ENCODE measurements around the gene ASB12. TPM values are rescaled to one million over a fixed set of nuclear protein-coding genes. Genes with fewer than 3 reads are reported as not detected.

The ASB12 gene
- total and polyA plus RNA-seq, 9 donors = 0.24 to 1.2 (median 0.60) TPM

- Histone ChIP-seq H3K27ac (no peak overlapping the region), H3K36me3 (no peaks in the 10 kb centered on the region), H3K27me3 (no peaks in the 10 kb centered on the region), H3K9me3 (no peaks in the 10 kb centered on the region), H3K4me1 (ENCODE audit: insufficient read depth) (peaks cover 6% of the 10 kb centered on the region), H3K4me3 (no peak overlapping the region)
- intact Hi-C loops (cut with DNase I) = no loop called here
- 27 to 54% (median 50%) methylated on average over 1 of the region's 1 CpG for WGBS, 3 donors
- no peak for TF ChIP-seq EP300 (IDR thresholded peaks at IDR 0.05)
- no peak for TF ChIP-seq CTCF (IDR thresholded peaks at IDR 0.05)
- no peak for TF ChIP-seq POLR2A (IDR thresholded peaks at IDR 0.05)
- no peak for DNase-seq
Observed at GRCh38 chrX:64195862-64196261, 34.5 kb downstream of the ASB12 start.

GRCh38 chrX:64192673-64193072 lies 37.7 kb downstream of the ASB12 start:
- Histone ChIP-seq H3K36me3 (no peaks in the 10 kb centered on the region), H3K4me3 (no peak overlapping the region), H3K27ac (no peak overlapping the region), H3K27me3 (no peaks in the 10 kb centered on the region), H3K4me1 (ENCODE audit: insufficient read depth) (no peaks in the 10 kb centered on the region), H3K9me3 (no peaks in the 10 kb centered on the region)
- no peak for DNase-seq
- 74 to 78% (median 75%) methylated on average over 5 of the region's 5 CpGs for WGBS, 3 donors
- intact Hi-C loops (cut with DNase I) = no loop called here
- TF ChIP-seq EP300 (IDR thresholded peaks at IDR 0.05) = no peak
- no peak for TF ChIP-seq POLR2A (IDR thresholded peaks at IDR 0.05)

- DNase-seq = no peak
- WGBS, 3 donors = 70 to 87% (median 86%) methylated on average over 3 of the region's 3 CpGs
- no peaks in the 10 kb centered on the region for H3K36me3 ChIP-seq
- TF ChIP-seq EP300 (IDR thresholded peaks at IDR 0.05) = no peak
- TF ChIP-seq POLR2A (IDR thresholded peaks at IDR 0.05) = no peak
- no peak for TF ChIP-seq CTCF (IDR thresholded peaks at IDR 0.05)
- no peaks in the 10 kb centered on the region for H3K4me1 ChIP-seq (ENCODE audit: insufficient read depth)
- no peak overlapping the region for H3K4me3 ChIP-seq
- no peak overlapping the region for H3K27ac ChIP-seq
- H3K9me3 ChIP-seq = no peaks in the 10 kb centered on the region
- H3K27me3 ChIP-seq = no peaks in the 10 kb centered on the region
- intact Hi-C loops (cut with DNase I) = no loop called here
Observed at GRCh38 chrX:64192040-64192439, 38.4 kb downstream of the ASB12 start.

GRCh38 chrX:64191281-64192010 lies 39.0 kb downstream of the ASB12 start:
- intact Hi-C loops (cut with DNase I) = no loop called here
- TF ChIP-seq EP300 (IDR thresholded peaks at IDR 0.05) (no peak), POLR2A (IDR thresholded peaks at IDR 0.05) (no peak), CTCF (IDR thresholded peaks at IDR 0.05) (no peak)

GRCh38 chrX:64190136-64190740 lies 40.2 kb downstream of the ASB12 start:
- 71 to 78% (median 74%) methylated on average over 10 of the region's 10 CpGs for WGBS, 3 donors
- intact Hi-C loops (cut with DNase I) = no loop called here
- Histone ChIP-seq H3K9me3 (no peaks in the 10 kb centered on the region), H3K27me3 (no peaks in the 10 kb centered on the region), H3K27ac (no peak overlapping the region), H3K36me3 (no peaks in the 10 kb centered on the region), H3K4me3 (no peak overlapping the region), H3K4me1 (ENCODE audit: insufficient read depth) (no peaks in the 10 kb centered on the region)
- no peak for TF ChIP-seq CTCF (IDR thresholded peaks at IDR 0.05)
- TF ChIP-seq EP300 (IDR thresholded peaks at IDR 0.05) = no peak
- TF ChIP-seq POLR2A (IDR thresholded peaks at IDR 0.05) = no peak
- DNase-seq = no peak

More at GRCh38 chrX:64191281-64192010, 39.0 kb downstream of the ASB12 start:
- Histone ChIP-seq H3K36me3 (no peaks in the 10 kb centered on the region), H3K9me3 (no peaks in the 10 kb centered on the region), H3K27ac (no peak overlapping the region), H3K4me1 (ENCODE audit: insufficient read depth) (no peaks in the 10 kb centered on the region), H3K27me3 (no peaks in the 10 kb centered on the region), H3K4me3 (no peak overlapping the region)
- no peak for DNase-seq
- 86 to 90% (median 87%) methylated on average over 19 of the region's 19 CpGs for WGBS, 3 donors

Measured in ovary (tissue), 9 donors.